SJSA1 (cell line): Measurements from ENCODE around the gene JADE2. TPM values are rescaled to one million over a fixed set of nuclear protein-coding genes. Genes with fewer than 3 reads are reported as not detected.
"Not testable (repeated sequence)": the region's sequence is repeated elsewhere in the genome, so short reads cannot be mapped to it uniquely, and the experiment has no call there.

ENCODE experiments used
- DNase-seq, 2 experiments: peaks; one replicate each; pipeline ENCODE4 v3.0.0-alpha.2; 2015 to 2020; ENCODE audit warnings: low spot score in 2 of 2, low read depth in 1 of 2
- H3K27ac ChIP-seq: fragments of 250-450 bp; sonication (Bioruptor Pico); 2 replicates; pipeline ENCODE4 v1.5.1; 2020; ENCODE audit warnings: mild to moderate bottlenecking, moderate library complexity
- H3K27me3 ChIP-seq: fragments of 250-450 bp; sonication (Bioruptor Pico); replicated peaks from 2 replicates; pipeline ENCODE4 v1.5.1; 2020; ENCODE audit warnings: mild to moderate bottlenecking, moderate library complexity
- H3K36me3 ChIP-seq: fragments of 250-450 bp; sonication (Bioruptor Pico); 2 replicates; pipeline ENCODE4 v1.5.1; 2020; ENCODE audit warnings: mild to moderate bottlenecking
- H3K4me1 ChIP-seq: fragments of 250-450 bp; sonication (Bioruptor Pico); replicated peaks from 2 replicates; pipeline ENCODE4 v1.6.1; 2021; ENCODE audit warnings: mild to moderate bottlenecking
- H3K4me3 ChIP-seq: fragments of 250-450 bp; sonication (Bioruptor Pico); 2 replicates; pipeline ENCODE4 v1.5.1; 2020; ENCODE audit warnings: mild to moderate bottlenecking
- H3K9me3 ChIP-seq: fragments of 250-450 bp; sonication (Bioruptor Pico); replicated peaks from 2 replicates; pipeline ENCODE4 v1.5.1; 2020; ENCODE audit warnings: mild to moderate bottlenecking
- total RNA-seq: library from RNA; depleted of rRNA; stranded (reverse); fragments of >200 nt; shearing (Covaris generic); gene quantifications from 2 replicates; pipeline ENCODE4 v1.2.3, GENCODE V29; 2014

The JADE2 gene
- total RNA-seq, 1 experiment from 2014 or later, result 14.6 TPM

GRCh38 chr5:134581241-134581981 lies 55.9 kb downstream of the JADE2 start:
- peaks cover 29% of the 10 kb centered on the region for H3K36me3 ChIP-seq
- no peak overlapping the region for H3K4me3 ChIP-seq
- H3K9me3 ChIP-seq, result no peaks in the 10 kb centered on the region
- DNase-seq, result no peak
- peaks cover 12% of the 10 kb centered on the region for H3K4me1 ChIP-seq
- no peak overlapping the region for H3K27ac ChIP-seq
- no peaks in the 10 kb centered on the region for H3K27me3 ChIP-seq

- no peaks in the 10 kb centered on the region for H3K27me3 ChIP-seq
- H3K9me3 ChIP-seq, result no peaks in the 10 kb centered on the region
- H3K27ac ChIP-seq, result no peak overlapping the region
- no peak overlapping the region for H3K4me3 ChIP-seq
- H3K36me3 ChIP-seq, result peaks cover 23% of the 10 kb centered on the region
- DNase-seq, result no peak
- peaks cover 4% of the 10 kb centered on the region for H3K4me1 ChIP-seq
Measured at GRCh38 chr5:134582281-134582680, 56.8 kb downstream of the JADE2 start.

GRCh38 chr5:134582941-134583340 lies 57.5 kb downstream of the JADE2 start:
- Histone ChIP-seq H3K4me3 (no peak overlapping the region), H3K27me3 (no peaks in the 10 kb centered on the region), H3K36me3 (peaks cover 19% of the 10 kb centered on the region), H3K9me3 (no peaks in the 10 kb centered on the region), H3K4me1 (no peaks in the 10 kb centered on the region), H3K27ac (no peak overlapping the region)
- no peak for DNase-seq

- H3K27me3 ChIP-seq, result no peaks in the 10 kb centered on the region
- DNase-seq, result no peak
Measured at GRCh38 chr5:134583766-134584165, 58.3 kb downstream of the JADE2 start.

GRCh38 chr5:134584662-134585061 lies 59.2 kb downstream of the JADE2 start:
- no peaks in the 10 kb centered on the region for H3K27me3 ChIP-seq
- no peak overlapping the region for H3K27ac ChIP-seq
- H3K9me3 ChIP-seq, result no peaks in the 10 kb centered on the region
- H3K36me3 ChIP-seq, result peaks cover 3% of the 10 kb centered on the region
- no peak for DNase-seq
- H3K4me3 ChIP-seq, result no peak overlapping the region
- H3K4me1 ChIP-seq, result no peaks in the 10 kb centered on the region

More at GRCh38 chr5:134583766-134584165, 58.3 kb downstream of the JADE2 start:
- Histone ChIP-seq H3K27ac (no peak overlapping the region), H3K4me3 (no peak overlapping the region), H3K4me1 (no peaks in the 10 kb centered on the region), H3K9me3 (no peaks in the 10 kb centered on the region), H3K36me3 (peaks cover 12% of the 10 kb centered on the region)

- H3K27me3 ChIP-seq, result no peaks in the 10 kb centered on the region
- DNase-seq, result no peak
- no peaks in the 10 kb centered on the region for H3K9me3 ChIP-seq
- H3K27ac ChIP-seq, result no peak overlapping the region
- H3K4me1 ChIP-seq, result no peaks in the 10 kb centered on the region
- no peaks in the 10 kb centered on the region for H3K36me3 ChIP-seq
- no peak overlapping the region for H3K4me3 ChIP-seq
Measured at GRCh38 chr5:134585966-134586365, 60.5 kb downstream of the JADE2 start.

DNA sequence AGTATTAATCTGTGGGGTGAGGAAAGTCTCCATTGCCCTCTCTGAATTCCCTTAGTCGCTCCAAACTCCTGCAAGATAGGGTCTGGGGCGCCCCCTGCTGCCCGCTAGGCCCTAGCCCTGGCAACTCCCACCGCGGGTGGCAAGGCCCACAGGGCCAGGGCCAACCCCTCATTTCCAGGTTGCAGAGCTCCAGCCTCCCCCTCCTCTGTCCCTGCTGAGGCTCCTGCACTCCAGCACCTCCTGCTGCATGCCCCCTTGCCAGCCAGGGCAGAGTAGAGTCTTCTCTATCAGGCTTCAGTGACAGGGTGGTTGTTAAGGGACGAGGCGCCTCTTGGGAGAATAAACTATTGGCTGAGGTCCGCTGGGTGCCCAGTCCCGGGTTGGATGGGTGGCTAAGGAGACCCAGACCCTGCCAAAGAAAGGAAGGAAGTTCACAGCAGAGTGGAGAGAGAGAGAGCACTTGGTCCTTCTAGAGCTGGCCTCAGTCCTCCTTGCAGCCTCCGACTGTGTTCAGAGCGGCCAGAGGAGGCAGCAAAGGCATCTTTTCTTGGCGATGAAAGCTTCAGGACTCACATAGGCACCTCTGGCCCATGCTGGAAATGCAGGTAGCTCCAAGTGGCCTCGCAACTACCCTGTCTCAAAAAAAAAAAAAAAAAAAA lies 61.5 kb downstream of the JADE2 start:
- Histone ChIP-seq H3K4me3 (no peak overlapping the region), H3K4me1 (no peaks in the 10 kb centered on the region), H3K9me3 (no peaks in the 10 kb centered on the region), H3K27ac (no peak overlapping the region), H3K36me3 (no peaks in the 10 kb centered on the region), H3K27me3 (no peaks in the 10 kb centered on the region)
- peak; percentile 72 to 91 for DNase-seq

DNA sequence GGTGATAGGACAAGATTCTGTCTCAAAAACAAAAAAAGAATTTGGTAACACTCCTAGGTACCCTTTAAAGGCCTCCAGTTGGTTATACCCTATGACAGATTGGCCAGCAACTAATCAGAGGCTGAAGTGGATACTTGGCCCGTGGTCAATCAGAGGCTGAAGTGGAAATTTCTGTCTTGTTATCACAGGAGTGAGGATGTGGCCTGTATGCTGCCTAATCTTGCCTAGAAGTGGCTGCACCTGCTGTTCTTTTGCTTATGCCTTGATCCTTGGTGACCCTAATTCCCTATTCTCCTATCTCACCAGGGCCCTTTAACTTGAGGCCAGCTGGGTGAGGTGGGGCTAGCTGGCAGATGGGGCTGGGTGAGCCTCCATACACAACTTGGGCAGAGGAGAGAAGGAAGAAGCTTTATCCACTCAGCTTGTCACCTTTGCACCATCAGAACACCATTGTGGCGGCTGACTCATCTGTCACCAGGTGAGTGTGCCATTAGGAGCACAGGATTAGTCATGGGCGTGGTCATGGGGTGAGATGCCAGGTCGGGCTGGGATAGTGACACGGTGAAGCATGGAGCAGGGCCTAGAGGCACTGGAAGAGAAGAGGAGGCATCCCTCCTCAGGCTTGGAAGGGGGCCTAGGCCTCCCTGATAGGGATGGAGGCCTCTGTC lies 65.7 kb downstream of the JADE2 start:
- no peak overlapping the region for H3K4me3 ChIP-seq
- no peak for DNase-seq
- no peak overlapping the region for H3K27ac ChIP-seq
- H3K36me3 ChIP-seq, result no peaks in the 10 kb centered on the region
- H3K9me3 ChIP-seq, result no peaks in the 10 kb centered on the region
- H3K27me3 ChIP-seq, result no peaks in the 10 kb centered on the region
- peaks cover 5% of the 10 kb centered on the region; the same call in 1 of the 2 replicates for H3K4me1 ChIP-seq

GRCh38 chr5:134592141-134592746 lies 66.8 kb downstream of the JADE2 start:
- DNase-seq, result no peak
- H3K4me3 ChIP-seq, result no peak overlapping the region

GRCh38 chr5:134594336-134594735 lies 68.9 kb downstream of the JADE2 start:
- Histone ChIP-seq H3K4me3 (no peak overlapping the region), H3K27ac (no peak overlapping the region)

More at GRCh38 chr5:134592141-134592746, 66.8 kb downstream of the JADE2 start:
- Histone ChIP-seq H3K27ac (no peak overlapping the region), H3K4me1 (peaks cover 5% of the 10 kb centered on the region; the same call in 1 of the 2 replicates), H3K9me3 (no peaks in the 10 kb centered on the region), H3K27me3 (no peaks in the 10 kb centered on the region), H3K36me3 (no peaks in the 10 kb centered on the region)

GRCh38 chr5:134594797-134595457 lies 69.5 kb downstream of the JADE2 start:
- peaks cover 5% of the 10 kb centered on the region; the same call in 1 of the 2 replicates for H3K4me1 ChIP-seq
- H3K4me3 ChIP-seq, result no peak overlapping the region
- no peak overlapping the region for H3K27ac ChIP-seq
- DNase-seq, result peak in 1 of 2 experiments; percentile 22
- H3K27me3 ChIP-seq, result no peaks in the 10 kb centered on the region
- no peaks in the 10 kb centered on the region for H3K36me3 ChIP-seq
- H3K9me3 ChIP-seq, result no peaks in the 10 kb centered on the region

More at GRCh38 chr5:134594336-134594735, 68.9 kb downstream of the JADE2 start:
- no peaks in the 10 kb centered on the region for H3K27me3 ChIP-seq
- peaks cover 5% of the 10 kb centered on the region; the same call in 1 of the 2 replicates for H3K4me1 ChIP-seq
- H3K36me3 ChIP-seq, result no peaks in the 10 kb centered on the region
- no peaks in the 10 kb centered on the region for H3K9me3 ChIP-seq
- peak in 1 of 2 experiments; percentile 47 for DNase-seq

DNA sequence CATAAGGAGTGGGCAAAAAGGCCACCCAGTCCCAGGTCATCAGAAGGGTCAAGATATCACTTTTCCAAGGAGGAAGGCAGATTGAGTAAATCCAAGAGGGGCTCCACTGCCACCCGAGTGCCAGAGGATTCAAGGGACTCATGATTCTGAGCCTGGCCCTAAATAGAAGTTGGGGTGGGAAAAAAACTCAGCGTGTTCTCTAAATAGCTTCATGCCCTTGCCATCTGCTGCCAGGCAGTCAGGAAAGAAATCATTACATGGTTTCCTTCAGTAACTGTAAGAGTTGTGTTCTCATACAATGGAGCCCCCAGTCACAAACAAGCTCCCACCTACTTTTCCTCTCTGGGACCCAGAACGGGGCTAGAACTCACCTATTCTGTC lies 70.0 kb downstream of the JADE2 start:
- Histone ChIP-seq H3K27me3 (no peaks in the 10 kb centered on the region), H3K27ac (no peak overlapping the region), H3K36me3 (no peaks in the 10 kb centered on the region), H3K4me1 (peaks cover 5% of the 10 kb centered on the region; the same call in 1 of the 2 replicates), H3K9me3 (no peaks in the 10 kb centered on the region), H3K4me3 (no peak overlapping the region)
- no peak for DNase-seq

DNA sequence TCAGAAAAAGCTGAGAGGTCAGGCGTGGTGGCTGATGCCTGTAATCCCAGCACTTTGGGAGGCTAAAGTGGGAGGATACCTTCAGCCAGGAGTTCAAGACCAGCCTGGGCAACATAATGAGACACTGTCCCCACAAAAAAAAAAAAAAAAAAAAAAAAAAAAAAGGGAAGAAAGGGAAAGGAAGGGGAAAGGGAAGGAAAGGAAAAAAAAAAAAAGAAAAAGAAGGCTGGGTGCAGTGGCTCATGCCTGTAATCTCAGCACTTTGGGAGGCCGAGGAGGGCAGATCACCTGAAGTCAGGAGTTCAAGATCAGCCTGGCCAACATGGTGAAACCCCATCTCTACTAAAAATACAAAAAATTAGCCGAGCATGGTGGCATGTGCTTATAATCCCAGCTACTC lies 74.3 kb downstream of the JADE2 start:
- not testable (repeated sequence) for H3K27ac ChIP-seq, H3K27me3 ChIP-seq, H3K4me3 ChIP-seq, H3K9me3 ChIP-seq, H3K4me1 ChIP-seq
- H3K36me3 ChIP-seq, result peaks cover 31% of the 10 kb centered on the region
- DNase-seq, result peak in 1 of 2 experiments; percentile 3
